Uterus (tissue), 4 donors: Measurements from ENCODE around the gene ASPDH. TPM values are rescaled to one million over a fixed set of nuclear protein-coding genes. Genes with fewer than 3 reads are reported as not detected.

Experiments
- DNase-seq, 2 donors: peaks; one replicate each; pipeline ENCODE4 v3.0.0-alpha.2; 2019 to 2020
- H3K27ac ChIP-seq, 2 donors: fragments of 200-600 bp; sonication (generic); 1 replicate in 1 of 2; 2 replicates in 1 of 2; pipeline ENCODE4 v1.5.1; 2016 to 2018
- H3K27me3 ChIP-seq, 2 donors: fragments of 200-600 bp; sonication (generic); one replicate each; pipeline ENCODE4 v1.5.1; 2018 to 2019; ENCODE audit warnings: control low read depth in 1 of 2
- H3K36me3 ChIP-seq, 2 donors: fragments of 200-600 bp; sonication (generic); one replicate each; pipeline ENCODE4 v1.5.1; 2019; ENCODE audit warnings: control low read depth in 1 of 2
- H3K4me1 ChIP-seq, 2 donors: fragments of 200-600 bp; sonication (generic); one replicate each; pipeline ENCODE4 v1.5.1; 2018 to 2019; ENCODE audit warnings: control low read depth in 1 of 2
- H3K4me3 ChIP-seq, 2 donors: fragments of 200-600 bp; sonication (generic); 1 replicate in 1 of 2; 2 replicates in 1 of 2; pipeline ENCODE4 v1.5.1; 2018 to 2019; ENCODE audit warnings: mild to moderate bottlenecking in 1 of 2
- H3K9me3 ChIP-seq, 2 donors: fragments of 200-600 bp; sonication (generic); one replicate each; pipeline ENCODE4 v1.5.1; 2019; ENCODE audit warnings: control low read depth in 1 of 2
- CTCF ChIP-seq, 4 experiments: fragments of 200-600 bp in 2 of 4; fragments of 450-650 bp in 2 of 4; sonication (generic) in 2 of 4; IDR thresholded peaks; one replicate each; pipeline ENCODE4 v1.5.1; 2016 to 2019; ENCODE audit warnings: antibody characterized with exemption in 4 of 4, mild to moderate bottlenecking in 2 of 4, moderate library complexity in 1 of 4
- POLR2A ChIP-seq, 2 donors: fragments of 450-650 bp; IDR thresholded peaks; one replicate each; pipeline ENCODE4 v1.6.1; 2016; ENCODE audit warnings: antibody characterized with exemption in 2 of 2, mild to moderate bottlenecking in 1 of 2, moderate library complexity in 1 of 2
- intact Hi-C: fragments of 100-400 bp; cut with DNase I; formaldehyde crosslinking; loops from one replicate; pipeline ENCODE4 v1.15.1; 2023; ENCODE audit warnings: low total_unique reads
- total RNA-seq, 4 donors: library from RNA; depleted of rRNA in 3 of 4; stranded (reverse); fragments of >200 nt in 3 of 4; gene quantifications; one replicate each; pipeline versions ENCODE4 v1.1.0 to v1.2.4, GENCODE V29; 2014 to 2023
- donor health status: DM: yes; HTN: yes; CAD: no.

ASPDH gene
- total RNA-seq, 4 donors from 2014 or later, result not detected

- TF ChIP-seq CTCF (IDR thresholded peaks at IDR 0.05) (no peak), POLR2A (IDR thresholded peaks at IDR 0.05) (no peak)
- H3K4me1 ChIP-seq, result no peaks in the 10 kb centered on the region
- no peaks in the 10 kb centered on the region for H3K36me3 ChIP-seq
- H3K27ac ChIP-seq, result no peak overlapping the region
- H3K4me3 ChIP-seq, result no peak overlapping the region
- intact Hi-C loops, result no loop called here
- DNase-seq, result no peak
- no peaks in the 10 kb centered on the region for H3K9me3 ChIP-seq
- H3K27me3 ChIP-seq, result no peaks in the 10 kb centered on the region
Measured at GRCh38 chr19:50518091-50519005, 4.6 kb upstream of the ASPDH start.

GRCh38 chr19:50517704-50518075, 4.0 kb upstream of the ASPDH start:
- no peaks in the 10 kb centered on the region for H3K27me3 ChIP-seq
- no peaks in the 10 kb centered on the region for H3K4me1 ChIP-seq
- H3K4me3 ChIP-seq, result no peak overlapping the region
- intact Hi-C loops, result no loop called here
- DNase-seq, result no peak
- no peak overlapping the region for H3K27ac ChIP-seq
- H3K36me3 ChIP-seq, result no peaks in the 10 kb centered on the region
- TF ChIP-seq POLR2A (IDR thresholded peaks at IDR 0.05), result no peak
- TF ChIP-seq CTCF (IDR thresholded peaks at IDR 0.05), result no peak
- no peaks in the 10 kb centered on the region for H3K9me3 ChIP-seq

- TF ChIP-seq POLR2A (IDR thresholded peaks at IDR 0.05) (no peak), CTCF (IDR thresholded peaks at IDR 0.05) (no peak)
- DNase-seq, result no peak
- intact Hi-C loops, result no loop called here
- no peaks in the 10 kb centered on the region for H3K9me3 ChIP-seq
- H3K36me3 ChIP-seq, result no peaks in the 10 kb centered on the region
- H3K4me3 ChIP-seq, result no peak overlapping the region
- no peaks in the 10 kb centered on the region for H3K4me1 ChIP-seq
- no peak overlapping the region for H3K27ac ChIP-seq
- no peaks in the 10 kb centered on the region for H3K27me3 ChIP-seq
Measured at GRCh38 chr19:50516964-50517703, 3.4 kb upstream of the ASPDH start.

GRCh38 chr19:50516456-50516855, 2.7 kb upstream of the ASPDH start:
- Histone ChIP-seq H3K27ac (no peak overlapping the region), H3K9me3 (no peaks in the 10 kb centered on the region), H3K27me3 (no peaks in the 10 kb centered on the region), H3K4me3 (no peak overlapping the region), H3K36me3 (no peaks in the 10 kb centered on the region), H3K4me1 (no peaks in the 10 kb centered on the region)
- intact Hi-C loops, result no loop called here
- TF ChIP-seq POLR2A (IDR thresholded peaks at IDR 0.05) (no peak), CTCF (IDR thresholded peaks at IDR 0.05) (no peak)
- DNase-seq, result no peak

- no peak overlapping the region for H3K4me3 ChIP-seq
- DNase-seq, result no peak
- H3K9me3 ChIP-seq, result no peaks in the 10 kb centered on the region
- no peak overlapping the region for H3K27ac ChIP-seq
- no peaks in the 10 kb centered on the region for H3K36me3 ChIP-seq
- intact Hi-C loops, result no loop called here
- H3K4me1 ChIP-seq, result peaks cover 0 to 4% of the 10 kb centered on the region in 2 donors
- TF ChIP-seq POLR2A (IDR thresholded peaks at IDR 0.05) (no peak), CTCF (IDR thresholded peaks at IDR 0.05) (no peak)
- H3K27me3 ChIP-seq, result no peaks in the 10 kb centered on the region
Measured at GRCh38 chr19:50515168-50515561, 1.5 kb upstream of the ASPDH start.
